ENCODE measurements around the gene OPA1. TPM values are rescaled to one million over a fixed set of nuclear protein-coding genes. Genes with fewer than 3 reads are reported as not detected.

OPA1 gene
- total RNA-seq, 1 experiment from 2014 or later, result 84.4 TPM

GRCh38 chr3:193585530-193585929 is 7.5 kb upstream of the OPA1 start:
- TF ChIP-seq EZH2 (IDR thresholded peaks at IDR 0.05; ENCODE audit: borderline replicate concordance, low read depth, low read length, poor library complexity, severe bottlenecking) (no peak), CTCF (conservative IDR thresholded peaks at IDR 0.05; ENCODE audit: low read depth, low read length) (no peak)
- Histone ChIP-seq H3K36me3 (ENCODE audit: insufficient read depth, low read length, poor library complexity, severe bottlenecking) (no peaks in the 10 kb centered on the region), H3K27ac (ENCODE audit: low read depth, low read length, poor library complexity, severe bottlenecking) (no peak overlapping the region), H3K4me3 (ENCODE audit: low read depth, low read length, poor library complexity, severe bottlenecking) (no peak overlapping the region), H3K27me3 (replicated peaks; ENCODE audit: insufficient read depth, low read depth, low read length, poor library complexity) (no peaks in the 10 kb centered on the region), H3K4me1 (ENCODE audit: insufficient read depth, low read length, poor library complexity, severe bottlenecking) (no peaks in the 10 kb centered on the region), H3K9me3 (ENCODE audit: low read depth, low read length, poor library complexity, severe bottlenecking) (no peaks in the 10 kb centered on the region)
- ChIA-PET POLR2A (ENCODE audit: low non-redundant PET) (no interaction called here), CTCF (no interaction called here)
- DNase-seq (ENCODE audit: low spot score), result no peak
- BruUV-seq (replicated peaks), result no TSS peak
- intact Hi-C loops (cut with micrococcal nuclease; ENCODE audit: unreplicated experiment), result no loop called here

GRCh38 chr3:193586526-193586925 is 6.5 kb upstream of the OPA1 start:
- Histone ChIP-seq H3K27me3 (replicated peaks; ENCODE audit: insufficient read depth, low read depth, low read length, poor library complexity) (no peaks in the 10 kb centered on the region), H3K4me3 (ENCODE audit: low read depth, low read length, poor library complexity, severe bottlenecking) (no peak overlapping the region), H3K4me1 (ENCODE audit: insufficient read depth, low read length, poor library complexity, severe bottlenecking) (no peaks in the 10 kb centered on the region), H3K36me3 (ENCODE audit: insufficient read depth, low read length, poor library complexity, severe bottlenecking) (no peaks in the 10 kb centered on the region), H3K27ac (ENCODE audit: low read depth, low read length, poor library complexity, severe bottlenecking) (no peak overlapping the region), H3K9me3 (ENCODE audit: low read depth, low read length, poor library complexity, severe bottlenecking) (no peaks in the 10 kb centered on the region)
- intact Hi-C loops (cut with micrococcal nuclease; ENCODE audit: unreplicated experiment), result no loop called here
- BruUV-seq (replicated peaks), result no TSS peak
- CTCF ChIA-PET, result no interaction called here
- POLR2A ChIA-PET (ENCODE audit: low non-redundant PET), result no interaction called here
- no peak for TF ChIP-seq EZH2 (IDR thresholded peaks at IDR 0.05; ENCODE audit: borderline replicate concordance, low read depth, low read length, poor library complexity, severe bottlenecking)
- TF ChIP-seq CTCF (conservative IDR thresholded peaks at IDR 0.05; ENCODE audit: low read depth, low read length), result no peak
- no peak for DNase-seq (ENCODE audit: low spot score)

- no peaks in the 10 kb centered on the region for H3K27me3 ChIP-seq (replicated peaks; ENCODE audit: insufficient read depth, low read depth, low read length, poor library complexity)
- no peak for DNase-seq (ENCODE audit: low spot score)
- TF ChIP-seq CTCF (conservative IDR thresholded peaks at IDR 0.05; ENCODE audit: low read depth, low read length), result no peak
- peaks cover 9% of the 10 kb centered on the region for H3K4me1 ChIP-seq (ENCODE audit: insufficient read depth, low read length, poor library complexity, severe bottlenecking)
- intact Hi-C loops (cut with micrococcal nuclease; ENCODE audit: unreplicated experiment), result no loop called here
- H3K4me3 ChIP-seq (ENCODE audit: low read depth, low read length, poor library complexity, severe bottlenecking), result no peak overlapping the region
- H3K27ac ChIP-seq (ENCODE audit: low read depth, low read length, poor library complexity, severe bottlenecking), result no peak overlapping the region
- no peaks in the 10 kb centered on the region for H3K36me3 ChIP-seq (ENCODE audit: insufficient read depth, low read length, poor library complexity, severe bottlenecking)
- BruUV-seq (replicated peaks), result no TSS peak
- ChIA-PET CTCF (no interaction called here), POLR2A (ENCODE audit: low non-redundant PET) (no interaction called here)
- H3K9me3 ChIP-seq (ENCODE audit: low read depth, low read length, poor library complexity, severe bottlenecking), result no peaks in the 10 kb centered on the region
Measured at GRCh38 chr3:193589129-193589528, 3.9 kb upstream of the OPA1 start.

All from A673 (cell line).